G401.6 (cell line): Measurements from ENCODE around the gene CKS2.

ENCODE experiments used
- FAIRE-seq: peaks from 2 replicates; lab custom pipeline; 2012; peaks lifted over from hg19 to GRCh38; lab: Jason Lieb, UNC

The CKS2 gene

DNA sequence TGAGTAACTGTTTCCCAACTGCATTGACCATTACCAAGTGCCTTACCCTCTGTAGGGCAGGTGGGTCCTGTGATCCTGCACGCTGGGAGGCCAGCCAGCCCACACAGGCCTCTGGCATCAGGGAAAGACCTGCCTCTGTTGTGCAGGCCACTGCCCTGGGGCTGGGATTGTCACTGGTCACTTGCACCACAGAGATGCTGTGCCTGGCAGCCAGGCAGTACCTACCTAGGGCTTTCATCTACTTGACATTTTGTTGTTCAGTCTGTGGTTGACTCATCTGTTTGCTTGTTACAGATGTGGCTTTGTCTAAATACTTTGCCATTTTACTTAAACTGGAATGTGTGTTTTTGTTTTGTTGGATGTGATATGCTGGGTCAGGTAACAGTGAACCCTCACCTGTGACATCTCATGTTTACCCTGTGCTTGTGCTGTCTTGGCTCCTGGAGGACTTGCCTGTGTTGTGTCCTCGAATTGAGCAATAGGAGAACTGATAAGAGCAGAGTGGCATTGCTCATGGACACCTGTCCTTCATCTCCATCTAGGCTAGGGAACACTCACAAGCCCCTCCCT lies 40.1 kb downstream of the CKS2 start:
- FAIRE-seq = no peak

DNA sequence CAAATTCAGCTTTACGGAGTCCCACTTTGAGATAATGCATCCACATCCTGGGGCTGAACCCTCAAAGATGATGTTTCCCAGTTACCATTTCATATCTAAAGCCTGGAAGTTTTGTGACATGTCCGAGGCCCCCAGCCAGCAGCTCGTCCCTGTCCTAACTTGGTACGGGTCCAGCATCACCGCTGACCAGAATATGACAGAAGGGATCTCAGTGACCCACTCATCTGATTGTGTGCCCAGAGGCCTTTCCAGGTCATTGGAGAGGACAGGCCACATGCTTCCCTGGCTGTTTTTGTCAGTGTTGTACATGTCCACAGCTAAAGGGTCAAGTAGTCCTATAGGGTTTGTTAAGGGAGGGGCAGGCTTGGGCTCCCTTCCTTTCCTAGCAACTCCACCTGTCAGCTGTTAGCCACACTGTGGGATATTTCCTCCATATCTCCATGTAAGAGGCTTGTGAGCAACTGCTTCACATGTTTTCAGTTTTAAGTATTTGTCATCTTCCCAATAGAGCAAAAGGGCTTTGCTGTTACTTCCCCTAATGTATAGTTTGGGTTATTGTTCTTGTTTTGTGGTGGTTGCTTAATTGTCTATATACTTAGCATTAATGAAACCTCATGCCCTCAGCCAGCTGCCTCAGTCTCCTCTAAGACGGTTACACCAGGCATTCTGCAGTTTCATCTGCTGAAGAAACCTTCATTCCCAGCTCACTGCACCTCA lies 40.7 kb downstream of the CKS2 start:
- no peak for FAIRE-seq

DNA sequence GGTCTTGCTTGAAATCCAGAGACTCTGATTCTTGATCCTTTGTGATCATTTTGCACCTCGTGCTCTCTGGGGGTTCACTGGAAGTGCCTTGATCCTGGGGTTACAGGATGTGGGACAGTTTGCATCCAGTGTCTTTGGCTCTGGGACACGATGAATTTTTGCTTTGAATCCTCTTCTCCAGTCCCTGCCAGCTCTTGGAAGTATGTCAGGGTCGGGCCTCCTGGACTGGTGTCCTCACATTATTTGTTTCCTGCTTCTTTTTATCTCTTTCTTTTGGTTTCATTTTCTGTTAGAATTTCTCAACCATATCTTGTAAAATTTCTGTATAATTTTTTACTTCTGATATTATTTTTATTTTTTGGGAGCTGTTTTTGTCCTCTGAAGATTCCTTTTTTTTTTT lies 41.5 kb downstream of the CKS2 start:
- no peak for FAIRE-seq

DNA sequence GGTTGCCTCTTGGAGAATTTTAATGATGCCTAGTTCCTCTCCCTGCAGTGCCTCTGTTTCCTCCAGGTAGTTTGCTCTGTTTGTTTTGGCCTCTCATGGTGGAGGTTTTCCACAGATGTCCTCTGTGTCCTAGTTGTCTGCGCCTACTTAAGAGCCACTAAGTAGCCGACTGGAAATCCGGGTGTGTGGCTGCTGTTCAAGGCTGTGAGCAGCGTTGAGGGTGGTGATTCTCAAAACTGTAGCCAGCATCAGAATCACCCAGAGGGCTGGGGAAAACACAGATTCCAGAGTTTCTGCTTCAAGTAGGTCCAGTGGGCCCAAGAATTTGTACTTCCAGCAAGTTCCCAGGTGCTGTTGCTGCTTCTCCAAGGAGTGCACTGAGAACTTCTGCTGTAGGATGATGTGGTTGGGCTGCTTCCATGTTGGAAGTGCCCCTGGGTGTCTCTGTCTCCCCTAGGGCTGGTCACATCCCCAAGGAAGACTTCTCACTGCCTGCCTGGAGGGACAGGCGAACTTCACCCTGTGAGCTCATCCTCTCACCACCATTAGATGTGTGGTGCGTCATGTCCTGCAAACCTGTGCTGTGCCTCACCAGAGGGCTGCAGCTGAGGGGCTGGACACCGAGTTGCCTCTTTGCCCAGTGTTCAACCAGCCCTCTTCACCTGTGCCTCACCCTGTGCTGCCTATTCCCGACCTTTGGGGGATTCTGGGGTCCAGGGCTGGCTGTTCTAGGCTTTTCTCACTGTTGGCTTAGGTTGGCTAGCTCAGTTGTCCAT lies 42.1 kb downstream of the CKS2 start:
- FAIRE-seq = no peak

DNA sequence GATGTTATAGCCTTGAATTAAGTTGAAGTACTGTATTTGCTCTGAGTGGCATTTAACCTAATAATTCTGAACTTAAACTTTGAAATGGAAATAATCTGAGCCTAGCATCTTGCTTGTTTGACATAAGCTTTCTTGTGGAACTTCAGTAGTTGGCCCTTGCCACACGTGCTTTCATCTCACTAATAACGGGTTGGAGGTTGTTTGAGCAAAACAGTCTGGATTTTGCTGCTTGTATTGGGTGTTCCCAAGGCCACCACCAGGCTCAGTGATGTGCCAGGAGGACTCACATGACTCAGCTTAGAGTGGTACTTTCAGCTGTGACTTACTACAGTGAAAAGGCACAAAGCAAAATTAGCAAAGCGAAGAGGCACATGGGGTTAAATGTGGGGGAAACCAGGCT lies 43.0 kb downstream of the CKS2 start:
- FAIRE-seq = no peak

DNA sequence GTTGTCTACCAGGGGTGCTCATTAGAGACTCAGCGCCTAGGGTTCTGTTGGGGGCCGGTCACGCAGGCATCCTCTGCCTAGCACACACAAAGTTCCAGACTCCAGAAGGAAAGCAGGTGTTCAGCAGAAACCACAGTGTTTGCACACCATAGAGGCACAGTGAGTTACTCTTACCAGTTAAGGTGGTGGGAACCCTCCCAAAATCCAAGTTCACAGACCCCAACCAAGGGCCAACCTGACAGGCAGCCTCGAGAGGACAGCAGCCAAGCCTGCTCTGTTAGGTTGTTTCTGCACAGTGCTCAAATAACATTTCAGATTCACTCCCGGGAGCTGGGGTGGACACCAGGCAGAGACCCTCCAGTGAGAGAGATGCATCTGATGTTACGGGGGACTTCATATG lies 43.5 kb downstream of the CKS2 start:
- no peak for FAIRE-seq

DNA sequence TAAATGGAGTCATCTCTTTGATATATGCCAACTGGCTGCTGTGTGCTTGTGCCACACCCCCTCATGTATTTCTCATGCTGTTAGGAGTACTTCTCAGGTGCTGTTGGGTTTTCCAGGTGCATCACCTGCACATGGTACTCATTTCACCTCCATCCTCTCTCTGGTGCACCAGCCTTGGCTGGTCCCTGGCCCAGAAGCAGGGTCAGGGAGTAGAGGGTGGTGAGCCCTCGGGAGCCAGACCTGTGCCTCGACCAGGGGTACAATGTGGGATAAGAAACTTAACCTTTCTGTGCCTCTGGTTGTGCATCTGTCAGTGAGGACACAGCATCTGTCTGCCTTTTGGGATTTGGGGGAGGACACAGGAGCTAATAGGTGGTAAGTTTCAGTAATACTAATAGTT lies 45.8 kb downstream of the CKS2 start:
- no peak for FAIRE-seq

DNA sequence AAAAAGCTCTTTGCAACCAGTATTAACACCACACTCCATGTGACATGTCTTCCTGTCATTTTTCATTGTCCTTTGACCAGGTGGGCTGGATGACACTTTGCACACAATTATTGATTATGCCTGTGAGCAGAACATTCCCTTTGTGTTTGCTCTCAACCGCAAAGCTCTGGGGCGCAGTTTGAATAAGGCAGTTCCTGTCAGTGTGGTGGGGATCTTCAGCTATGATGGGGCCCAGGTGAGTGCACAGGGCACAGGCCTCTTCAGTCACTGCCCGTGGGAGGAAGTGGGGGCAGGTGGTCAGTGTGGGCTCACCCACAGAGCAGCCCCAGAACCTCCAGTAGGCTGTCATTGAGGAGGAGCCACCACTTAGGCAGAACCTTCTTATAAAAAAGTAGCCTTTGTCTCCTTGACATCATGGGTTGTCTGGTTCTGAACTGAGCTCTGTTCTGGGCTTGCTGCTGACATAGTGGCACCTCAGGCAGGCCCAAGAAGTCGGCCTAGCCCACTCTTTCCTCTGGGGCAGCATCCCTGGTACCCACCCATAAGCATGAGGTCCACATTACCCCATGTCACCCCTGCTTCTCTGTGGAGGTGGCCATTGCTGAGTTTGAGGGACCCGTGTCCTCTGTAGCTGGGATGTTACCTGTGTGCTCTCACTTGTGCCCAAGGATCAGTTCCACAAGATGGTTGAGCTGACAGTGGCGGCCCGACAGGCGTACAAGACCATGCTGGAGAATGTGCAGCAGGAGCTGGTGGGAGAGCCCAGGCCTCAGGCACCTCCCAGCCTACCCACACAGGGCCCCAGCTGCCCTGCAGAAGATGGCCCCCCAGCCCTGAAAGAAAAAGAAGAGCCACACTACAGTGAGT lies 46.6 kb downstream of the CKS2 start:
- FAIRE-seq = no peak

DNA sequence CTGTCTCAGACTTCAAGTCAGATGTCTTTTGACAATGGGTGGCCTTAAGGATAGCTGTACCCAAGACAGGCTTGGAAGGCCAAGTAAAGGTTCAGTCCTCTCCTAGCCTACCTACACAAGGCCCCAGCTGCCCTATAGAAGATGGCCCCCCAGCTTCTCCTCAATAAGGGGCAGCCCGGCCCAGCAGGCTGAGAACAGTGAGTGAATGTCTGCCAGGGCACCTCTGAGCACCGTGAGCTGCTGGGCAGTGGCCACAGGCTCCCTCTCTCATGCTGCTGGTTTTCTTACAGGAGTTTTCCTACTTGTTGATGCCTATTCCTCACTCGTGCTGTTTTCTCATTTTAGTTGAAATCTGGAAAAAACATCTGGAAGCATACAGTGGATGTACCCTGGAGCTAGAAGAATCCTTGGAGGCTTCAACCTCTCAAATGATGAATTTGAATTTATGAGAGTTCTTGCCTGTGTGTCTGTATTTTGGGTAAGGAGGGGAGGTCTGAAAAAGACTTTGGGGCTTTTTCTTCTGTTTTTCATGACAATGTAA lies 47.5 kb downstream of the CKS2 start:
- no peak for FAIRE-seq

DNA sequence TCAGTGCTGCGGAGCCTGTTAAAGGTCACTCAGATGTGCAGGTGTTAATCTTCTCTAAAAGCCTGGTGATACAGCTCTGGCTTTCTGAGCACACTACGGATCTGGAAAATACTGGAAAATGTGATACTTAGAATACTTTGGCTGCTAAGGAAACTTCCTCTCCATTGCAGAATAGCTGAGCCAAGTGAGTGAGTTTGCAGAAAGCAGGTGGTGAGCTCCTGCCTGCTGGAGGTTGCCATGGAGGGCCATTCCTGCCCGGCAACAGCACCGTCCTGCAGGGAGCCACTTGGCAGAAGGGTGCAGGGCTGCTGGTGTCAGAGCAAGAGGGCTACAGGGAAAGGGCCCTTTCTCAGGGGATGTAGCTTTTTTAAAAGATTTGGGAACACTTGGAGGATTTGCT lies 48.0 kb downstream of the CKS2 start:
- FAIRE-seq = no peak

DNA sequence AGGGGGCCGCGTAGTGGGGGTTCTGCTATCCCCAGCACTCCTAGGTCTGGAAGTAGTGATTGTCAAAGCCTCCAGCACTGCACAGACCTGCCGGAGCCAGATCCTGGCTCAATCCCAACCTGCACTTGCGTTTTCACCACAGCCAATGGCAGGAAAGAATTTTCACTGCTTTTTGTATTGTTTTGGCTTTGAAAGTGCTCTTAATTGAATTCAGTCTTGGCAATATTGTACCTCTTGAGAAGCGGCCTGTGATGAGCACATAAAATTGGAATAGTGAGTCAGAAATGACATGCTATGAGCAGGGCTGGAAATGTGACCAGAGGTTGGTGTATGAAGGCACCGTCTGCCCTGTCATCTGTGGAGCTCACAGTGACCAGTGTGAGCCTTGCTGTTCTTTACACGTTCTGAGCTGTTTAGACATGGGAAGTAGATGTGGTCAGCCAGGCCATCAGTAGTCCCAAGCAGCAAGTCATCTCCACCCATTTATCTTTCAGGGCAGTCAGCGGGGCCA lies 48.8 kb downstream of the CKS2 start:
- no peak for FAIRE-seq

DNA sequence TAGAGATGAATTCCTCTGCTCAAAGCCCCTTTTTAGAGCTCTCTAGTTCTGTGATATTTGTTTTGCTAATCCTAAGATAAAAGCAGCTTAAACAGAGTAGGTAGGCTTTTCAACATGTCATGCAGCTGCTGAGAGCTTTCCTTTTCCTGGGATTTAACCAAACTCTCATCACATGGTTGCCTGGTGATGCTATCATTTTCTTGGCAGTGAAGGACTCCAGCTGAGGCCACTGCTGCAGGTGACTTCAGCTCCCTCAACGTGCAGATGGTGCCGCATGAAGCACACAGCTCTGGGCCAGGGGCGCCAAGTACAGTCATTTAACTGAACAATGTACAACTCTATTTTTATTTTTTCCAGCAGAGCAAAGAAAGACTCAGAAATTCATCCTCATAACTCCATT lies 49.5 kb downstream of the CKS2 start:
- no peak for FAIRE-seq

DNA sequence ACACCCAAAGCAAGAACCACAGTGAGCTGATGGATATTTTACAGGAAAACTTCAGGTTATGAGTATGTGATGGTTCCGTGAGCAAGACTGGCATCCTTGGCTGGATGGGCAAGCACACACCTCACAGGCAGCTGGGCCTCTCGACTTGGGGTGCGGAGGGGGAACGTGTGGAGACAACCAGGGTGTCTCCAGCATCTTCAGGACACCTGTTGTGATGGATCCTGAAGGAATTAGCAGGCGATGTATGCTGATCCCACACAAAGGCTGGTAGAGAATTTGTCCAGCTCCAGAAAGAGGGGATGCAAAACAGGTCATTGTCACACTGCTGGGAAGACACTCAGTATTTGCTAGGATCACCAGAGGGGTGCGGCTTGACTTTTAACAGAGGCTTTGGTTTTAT lies 50.0 kb downstream of the CKS2 start:
- FAIRE-seq = no peak

DNA sequence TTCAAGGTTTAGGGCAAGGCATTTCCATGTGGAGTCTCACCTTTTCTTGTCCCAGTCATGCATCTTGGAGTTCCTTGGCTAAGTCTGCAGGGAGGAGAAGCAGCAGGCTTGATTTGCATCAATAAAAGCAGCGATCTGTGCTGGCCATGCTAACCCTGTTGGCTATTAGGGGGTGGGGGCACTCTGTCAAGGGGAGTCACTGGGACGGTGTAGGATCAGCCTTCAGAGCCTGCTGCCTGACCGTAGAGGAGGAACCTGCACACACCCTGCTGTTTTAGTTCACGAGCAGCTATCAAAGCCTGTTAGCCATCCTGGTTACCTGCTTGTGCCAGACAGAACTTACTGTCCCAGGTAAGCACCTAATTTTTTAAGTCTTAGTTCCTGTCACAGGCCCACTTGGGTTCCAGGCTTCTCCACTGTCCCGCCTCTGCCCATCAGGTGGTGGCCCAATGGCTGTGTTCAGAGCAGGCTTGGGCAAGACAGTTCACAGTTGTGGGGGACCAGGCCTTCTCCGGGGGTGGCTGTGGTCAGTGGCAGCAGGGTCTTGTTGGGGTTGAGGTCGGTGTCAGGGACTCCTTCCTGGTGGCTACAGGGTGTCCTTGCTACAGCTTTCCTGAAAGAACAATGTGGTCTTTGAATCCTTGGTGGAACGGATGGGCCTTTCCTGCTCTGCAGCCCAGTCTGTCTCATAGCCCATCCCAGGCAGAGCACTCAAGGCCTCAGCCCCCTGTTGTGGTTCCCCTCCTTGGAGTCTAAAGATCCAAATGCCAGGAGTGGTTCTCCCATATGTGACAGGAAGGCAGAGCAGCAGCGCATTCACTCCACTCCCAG lies 51.0 kb downstream of the CKS2 start:
- FAIRE-seq = no peak

DNA sequence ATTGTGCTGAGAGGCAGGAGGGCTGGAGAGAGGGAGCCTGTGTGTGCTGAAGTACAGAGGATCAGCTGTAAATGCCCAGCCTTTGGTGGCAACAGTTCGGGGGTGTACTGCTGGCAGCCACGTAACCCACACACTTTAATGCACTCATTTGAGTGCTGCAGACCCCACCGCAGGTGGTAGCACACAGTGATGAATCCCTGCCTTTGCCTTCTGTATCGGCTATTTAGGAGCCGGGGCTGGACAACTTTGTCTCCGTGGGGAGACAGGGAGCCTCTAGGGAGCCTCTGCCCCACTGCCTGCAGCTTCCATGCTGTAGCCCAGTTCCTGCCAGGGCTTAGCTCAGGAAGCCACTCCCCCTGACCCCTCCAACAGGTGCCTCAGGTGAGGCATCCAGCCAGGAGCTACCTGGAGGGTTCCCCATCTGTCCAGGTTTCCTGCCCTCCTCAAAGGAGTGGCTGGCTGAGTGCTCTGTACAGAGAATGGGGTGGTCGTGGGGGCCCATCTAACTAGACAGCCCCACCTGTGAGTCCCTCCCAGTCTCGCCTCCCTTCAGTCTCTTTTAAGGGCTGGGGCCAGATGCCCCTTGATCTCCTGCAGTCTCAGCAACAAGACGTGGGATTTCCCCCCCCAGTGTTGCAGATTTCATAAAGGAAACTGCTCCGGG lies 51.8 kb downstream of the CKS2 start:
- no peak for FAIRE-seq

DNA sequence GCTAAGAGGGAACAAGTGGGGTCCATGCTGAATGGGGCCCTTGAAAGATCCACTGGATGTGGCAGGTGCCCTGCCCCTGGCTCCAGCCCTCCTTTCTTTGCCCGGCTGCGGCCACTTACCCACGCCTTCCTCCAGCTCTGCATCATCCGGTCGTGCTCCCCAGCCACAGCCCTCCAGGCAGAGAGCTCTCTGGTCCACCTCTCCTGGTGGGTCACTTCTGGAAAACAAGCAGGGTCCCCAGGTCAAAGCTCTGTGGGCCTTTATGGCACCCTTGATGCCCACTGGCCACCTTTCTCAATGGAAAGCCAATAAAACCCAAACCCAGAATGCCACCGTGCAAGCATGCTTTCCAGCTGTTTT lies 52.3 kb downstream of the CKS2 start:
- no peak for FAIRE-seq

DNA sequence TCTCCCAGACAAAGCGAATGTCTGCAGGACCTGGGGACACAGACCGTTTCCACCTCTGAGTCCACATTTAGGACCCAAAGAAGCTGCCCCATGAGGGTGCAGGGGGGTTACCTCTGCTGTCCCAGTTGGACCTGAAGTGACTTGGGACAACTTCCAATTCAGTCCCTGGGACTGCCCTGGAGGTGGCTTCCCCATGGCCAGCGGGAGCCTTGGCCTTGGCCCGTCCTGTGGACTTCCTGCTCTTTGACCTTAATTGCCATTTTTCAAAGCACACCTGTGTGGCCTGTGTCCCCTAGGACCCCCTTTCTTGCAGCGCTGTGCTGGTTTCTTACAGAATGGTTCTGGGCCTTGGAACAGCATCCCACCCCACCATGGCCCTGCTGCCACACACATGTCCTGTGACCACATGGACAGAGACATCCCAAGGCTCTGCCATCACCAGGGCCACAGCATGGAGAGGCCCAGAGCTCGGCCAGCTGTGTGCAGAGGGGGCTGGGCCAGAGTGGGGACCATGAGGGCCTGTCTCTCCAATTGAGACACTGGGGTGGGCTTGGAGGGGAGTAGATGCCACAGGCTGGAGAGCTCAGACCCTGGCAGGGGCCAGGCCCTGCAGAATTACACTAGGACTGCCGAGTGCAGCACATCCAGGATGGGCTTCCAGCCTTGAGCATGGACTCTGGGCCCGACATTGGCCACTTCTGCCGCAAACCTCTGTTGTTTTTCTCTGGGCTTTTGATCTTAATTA lies 53.1 kb downstream of the CKS2 start:
- FAIRE-seq = no peak

DNA sequence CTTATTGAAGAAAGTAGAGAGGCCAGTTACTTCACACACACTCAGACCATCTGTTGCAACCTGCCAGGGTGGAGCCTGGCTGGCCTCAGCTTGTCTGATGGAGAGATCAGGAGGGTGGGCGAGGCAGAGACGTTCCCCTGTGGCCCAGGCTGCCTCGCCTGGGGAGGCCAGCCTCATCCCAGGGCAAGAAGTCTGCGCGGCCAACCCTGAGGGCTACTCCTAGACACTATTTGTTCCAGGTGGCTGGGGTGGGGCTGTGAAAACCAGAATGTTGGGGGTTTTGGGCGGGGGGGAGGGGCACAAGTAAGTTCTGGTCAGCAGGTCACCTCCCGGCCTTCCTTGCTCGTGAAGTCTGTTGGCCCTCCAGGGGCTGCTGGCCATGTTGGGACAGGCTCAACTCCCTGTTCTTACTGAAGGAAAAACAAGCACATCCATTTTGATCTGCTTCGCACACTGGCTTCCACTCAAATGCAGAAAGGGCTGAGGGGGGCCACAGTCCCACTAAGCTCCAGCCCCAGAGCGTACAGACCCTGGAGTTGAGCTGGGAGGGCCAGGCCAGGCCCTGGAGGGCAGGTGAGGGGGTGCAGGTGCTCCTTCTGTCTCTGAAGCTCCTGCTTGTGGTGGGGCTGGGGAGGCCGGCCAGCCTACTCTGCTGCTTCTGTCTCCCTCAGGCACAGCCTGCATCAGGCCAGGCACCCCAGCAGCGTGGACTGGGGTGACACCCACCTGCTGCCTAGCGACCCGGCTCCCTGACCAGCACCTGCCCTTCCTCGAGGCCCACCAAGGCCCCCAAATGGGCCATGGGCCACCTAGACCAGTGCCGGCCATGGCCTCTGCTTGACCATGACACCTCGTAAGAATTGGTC lies 53.9 kb downstream of the CKS2 start:
- FAIRE-seq = no peak

DNA sequence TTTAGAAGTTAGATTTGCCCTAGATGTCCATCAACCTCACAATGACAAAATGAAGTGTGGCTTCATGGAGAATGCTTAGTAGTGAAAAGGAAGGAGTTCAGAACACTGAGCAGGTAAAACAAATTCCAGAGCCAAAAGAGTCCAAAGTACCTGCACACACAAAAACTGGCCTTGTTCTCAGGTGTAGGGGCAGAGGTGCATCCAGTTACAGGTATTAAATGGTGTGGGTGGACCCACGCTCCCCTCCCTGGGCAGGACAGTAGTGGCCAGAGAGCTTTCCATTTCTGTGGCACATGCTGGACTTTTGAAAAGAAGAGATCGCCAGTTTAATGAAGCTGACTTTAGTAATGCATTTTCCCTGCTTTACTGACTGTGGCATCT lies 54.5 kb downstream of the CKS2 start:
- no peak for FAIRE-seq
